Measurements from ENCODE around the gene DFFA. TPM values are rescaled to one million over a fixed set of nuclear protein-coding genes. Genes with fewer than 3 reads are reported as not detected.
A peak's percentile ranks its signal among the peaks of the same experiment; 100 is the strongest.
"Not testable (repeated sequence)": the region's sequence is repeated elsewhere in the genome, so short reads cannot be mapped to it uniquely, and the experiment has no call there.

DFFA gene
- total RNA-seq, 1 donor from 2014 or later, result 52.9 TPM

GRCh38 chr1:10471411-10472219 is 714 bp downstream of the DFFA start:
- Mint-ChIP-seq H3K4me3 (ENCODE audit: low read depth) (peak overlapping the region; percentile 95), H3K36me3 (ENCODE audit: low read depth) (peaks cover 29% of the 10 kb centered on the region), H3K27ac (peak overlapping the region; percentile 93), H3K9me3 (no peaks in the 10 kb centered on the region), H3K27me3 (ENCODE audit: low read depth) (no peaks in the 10 kb centered on the region), H3K4me1 (ENCODE audit: low read depth) (peaks cover 31% of the 10 kb centered on the region)
- intact Hi-C loops (cut with micrococcal nuclease), result loop anchor here (1.0 kb wide), 2 partner anchors 24 to 40 kb away; no protein-coding TSS in a partner anchor
- no peak for DNase-seq (ENCODE audit: low spot score)

- DNase-seq (ENCODE audit: low spot score), result no peak
- intact Hi-C loops (cut with micrococcal nuclease), result no loop called here
- peaks cover 22% of the 10 kb centered on the region for H3K4me1 Mint-ChIP-seq (ENCODE audit: low read depth)
- H3K36me3 Mint-ChIP-seq (ENCODE audit: low read depth), result peaks cover 33% of the 10 kb centered on the region
- no peaks in the 10 kb centered on the region for H3K27me3 Mint-ChIP-seq (ENCODE audit: low read depth)
- H3K27ac Mint-ChIP-seq, result no peak overlapping the region
- no peaks in the 10 kb centered on the region for H3K9me3 Mint-ChIP-seq
- H3K4me3 Mint-ChIP-seq (ENCODE audit: low read depth), result no peak overlapping the region
These were observed 2.3 kb downstream of the DFFA start for GRCh38 chr1:10470043-10470442.

- Mint-ChIP-seq H3K9me3 (no peaks in the 10 kb centered on the region), H3K27me3 (ENCODE audit: low read depth) (no peaks in the 10 kb centered on the region), H3K4me3 (ENCODE audit: low read depth) (no peak overlapping the region), H3K4me1 (ENCODE audit: low read depth) (peaks cover 8% of the 10 kb centered on the region), H3K27ac (no peak overlapping the region), H3K36me3 (ENCODE audit: low read depth) (peaks cover 49% of the 10 kb centered on the region)
- no peak for DNase-seq (ENCODE audit: low spot score)
- intact Hi-C loops (cut with micrococcal nuclease), result no loop called here
These were observed 5.3 kb downstream of the DFFA start for GRCh38 chr1:10467078-10467477.

GRCh38 chr1:10459184-10459583 is 13.1 kb downstream of the DFFA start:
- H3K36me3 Mint-ChIP-seq (ENCODE audit: low read depth), result peaks cover 41% of the 10 kb centered on the region
- no peak for DNase-seq (ENCODE audit: low spot score)
- no peaks in the 10 kb centered on the region for H3K9me3 Mint-ChIP-seq
- H3K4me1 Mint-ChIP-seq (ENCODE audit: low read depth), result peaks cover 4% of the 10 kb centered on the region
- no peak overlapping the region for H3K27ac Mint-ChIP-seq
- intact Hi-C loops (cut with micrococcal nuclease), result no loop called here
- H3K4me3 Mint-ChIP-seq (ENCODE audit: low read depth), result no peak overlapping the region
- no peaks in the 10 kb centered on the region for H3K27me3 Mint-ChIP-seq (ENCODE audit: low read depth)

GRCh38 chr1:10457875-10458274 is 14.5 kb downstream of the DFFA start:
- no peak for DNase-seq (ENCODE audit: low spot score)
- intact Hi-C loops (cut with micrococcal nuclease), result no loop called here
- Mint-ChIP-seq H3K4me3 (ENCODE audit: low read depth) (no peak overlapping the region), H3K36me3 (ENCODE audit: low read depth) (peaks cover 33% of the 10 kb centered on the region), H3K27me3 (ENCODE audit: low read depth) (no peaks in the 10 kb centered on the region), H3K27ac (no peak overlapping the region), H3K9me3 (no peaks in the 10 kb centered on the region), H3K4me1 (ENCODE audit: low read depth) (peaks cover 4% of the 10 kb centered on the region)

GRCh38 chr1:10457462-10457861 is 14.9 kb downstream of the DFFA start:
- H3K4me3 Mint-ChIP-seq (ENCODE audit: low read depth); H3K27me3 Mint-ChIP-seq (ENCODE audit: low read depth); intact Hi-C loops (cut with micrococcal nuclease); H3K27ac Mint-ChIP-seq; H3K4me1 Mint-ChIP-seq (ENCODE audit: low read depth); DNase-seq (ENCODE audit: low spot score); H3K9me3 Mint-ChIP-seq: not testable (repeated sequence)
- H3K36me3 Mint-ChIP-seq (ENCODE audit: low read depth), result peaks cover 28% of the 10 kb centered on the region

- no peak for DNase-seq (ENCODE audit: low spot score)
- no peaks in the 10 kb centered on the region for H3K27me3 Mint-ChIP-seq (ENCODE audit: low read depth)
- peaks cover 24% of the 10 kb centered on the region for H3K36me3 Mint-ChIP-seq (ENCODE audit: low read depth)
- H3K27ac Mint-ChIP-seq, result no peak overlapping the region
- peaks cover 4% of the 10 kb centered on the region for H3K4me1 Mint-ChIP-seq (ENCODE audit: low read depth)
- no peak overlapping the region for H3K4me3 Mint-ChIP-seq (ENCODE audit: low read depth)
- intact Hi-C loops (cut with micrococcal nuclease), result no loop called here
- H3K9me3 Mint-ChIP-seq, result no peaks in the 10 kb centered on the region
These were observed 15.7 kb downstream of the DFFA start for GRCh38 chr1:10456661-10457060.

- intact Hi-C loops (cut with micrococcal nuclease), result no loop called here
- Mint-ChIP-seq H3K4me3 (ENCODE audit: low read depth) (no peak overlapping the region), H3K36me3 (ENCODE audit: low read depth) (peaks cover 18% of the 10 kb centered on the region), H3K27ac (no peak overlapping the region), H3K27me3 (ENCODE audit: low read depth) (no peaks in the 10 kb centered on the region), H3K4me1 (ENCODE audit: low read depth) (peaks cover 5% of the 10 kb centered on the region), H3K9me3 (no peaks in the 10 kb centered on the region)
- no peak for DNase-seq (ENCODE audit: low spot score)
These were observed 16.3 kb downstream of the DFFA start for GRCh38 chr1:10456048-10456447.

- Mint-ChIP-seq H3K27me3 (ENCODE audit: low read depth) (no peaks in the 10 kb centered on the region), H3K36me3 (ENCODE audit: low read depth) (peaks cover 6% of the 10 kb centered on the region), H3K4me1 (ENCODE audit: low read depth) (peaks cover 2% of the 10 kb centered on the region), H3K27ac (no peak overlapping the region), H3K9me3 (no peaks in the 10 kb centered on the region), H3K4me3 (ENCODE audit: low read depth) (no peak overlapping the region)
- intact Hi-C loops (cut with micrococcal nuclease), result no loop called here
- DNase-seq (ENCODE audit: low spot score), result no peak
These were observed 21.0 kb downstream of the DFFA start for GRCh38 chr1:10451287-10451686.

GRCh38 chr1:10450836-10451235 is 21.5 kb downstream of the DFFA start:
- Mint-ChIP-seq H3K4me1 (ENCODE audit: low read depth) (peaks cover 2% of the 10 kb centered on the region), H3K4me3 (ENCODE audit: low read depth) (no peak overlapping the region), H3K27ac (no peak overlapping the region), H3K9me3 (no peaks in the 10 kb centered on the region), H3K27me3 (ENCODE audit: low read depth) (no peaks in the 10 kb centered on the region), H3K36me3 (ENCODE audit: low read depth) (peaks cover 3% of the 10 kb centered on the region)
- no peak for DNase-seq (ENCODE audit: low spot score)
- intact Hi-C loops (cut with micrococcal nuclease), result no loop called here

GRCh38 chr1:10450156-10450814 is 22.0 kb downstream of the DFFA start:
- H3K9me3 Mint-ChIP-seq, result no peaks in the 10 kb centered on the region
- peaks cover 3% of the 10 kb centered on the region for H3K36me3 Mint-ChIP-seq (ENCODE audit: low read depth)
- DNase-seq (ENCODE audit: low spot score), result no peak
- peaks cover 2% of the 10 kb centered on the region for H3K4me1 Mint-ChIP-seq (ENCODE audit: low read depth)
- H3K4me3 Mint-ChIP-seq (ENCODE audit: low read depth), result no peak overlapping the region
- intact Hi-C loops (cut with micrococcal nuclease), result no loop called here
- no peak overlapping the region for H3K27ac Mint-ChIP-seq
- no peaks in the 10 kb centered on the region for H3K27me3 Mint-ChIP-seq (ENCODE audit: low read depth)

- intact Hi-C loops (cut with micrococcal nuclease), result no loop called here
- Mint-ChIP-seq H3K27me3 (ENCODE audit: low read depth) (no peaks in the 10 kb centered on the region), H3K27ac (no peak within 1 kb of the TSS), H3K36me3 (ENCODE audit: low read depth) (peaks cover 3% of the 10 kb centered on the region), H3K4me3 (ENCODE audit: low read depth) (no peak within 1 kb of the TSS), H3K9me3 (no peaks in the 10 kb centered on the region), H3K4me1 (ENCODE audit: low read depth) (peaks cover 2% of the 10 kb centered on the region)
- no peak for DNase-seq (ENCODE audit: low spot score)
These were observed 22.6 kb downstream of the DFFA start, which contains the start of gene CORT for GRCh38 chr1:10449751-10450150. Gene CORT (plus strand): TSS chr1:10450031. CDS start chr1:10450224, 193 bp downstream.

- no peaks in the 10 kb centered on the region for H3K27me3 Mint-ChIP-seq (ENCODE audit: low read depth)
- no peaks in the 10 kb centered on the region for H3K9me3 Mint-ChIP-seq
- H3K4me3 Mint-ChIP-seq (ENCODE audit: low read depth), result no peak overlapping the region
- intact Hi-C loops (cut with micrococcal nuclease), result no loop called here
- DNase-seq (ENCODE audit: low spot score), result no peak
- no peaks in the 10 kb centered on the region for H3K36me3 Mint-ChIP-seq (ENCODE audit: low read depth)
- H3K4me1 Mint-ChIP-seq (ENCODE audit: low read depth), result peaks cover 2% of the 10 kb centered on the region
- no peak overlapping the region for H3K27ac Mint-ChIP-seq
These were observed 25.4 kb downstream of the DFFA start for GRCh38 chr1:10446790-10447422.

Measured in activated T-helper 2 cell treated with anti-CD3 and anti-CD28 coated beads, Interferon-gamma antibody, Interleukin-2, Interleukin-4, amounts not matched to agents 10 μg/mL and 5 μg/mL and 100 μg/mL, durations not matched to agents 14 hours and 24 hours and 36 hours (primary cell).